Memory B cell (primary cell): Measurements from ENCODE around the gene LRMDA.

ENCODE experiments used
- ATAC-seq: fragments of 150-1000 bp; cut with Tn5 transposase; 2 replicates; pipeline ENCODE4 v1.10.0; 2021; ENCODE audit warnings: low read depth, mild to moderate bottlenecking, moderate library complexity
- DNase-seq, 2 donors: peaks; one replicate each; pipeline ENCODE4 v3.0.0; 2022; ENCODE audit warnings: low spot score in 2 of 2
- H3K27ac Mint-ChIP-seq: one replicate; pipeline ENCODE4 v1.8.0; 2022; ENCODE audit warnings: mild to moderate bottlenecking, moderate library complexity, mixed read lengths
- H3K27me3 Mint-ChIP-seq: one replicate; pipeline ENCODE4 v1.8.0; 2022; ENCODE audit warnings: mixed read lengths
- H3K36me3 Mint-ChIP-seq: one replicate; pipeline ENCODE4 v1.8.0; 2022; ENCODE audit warnings: mild to moderate bottlenecking, mixed read lengths
- H3K4me1 Mint-ChIP-seq: one replicate; pipeline ENCODE4 v1.8.0; 2022; ENCODE audit warnings: mixed read lengths
- H3K4me3 Mint-ChIP-seq: one replicate; pipeline ENCODE4 v1.8.0; 2022; ENCODE audit warnings: mild to moderate bottlenecking, moderate library complexity, mixed read lengths
- H3K9me3 Mint-ChIP-seq: one replicate; pipeline ENCODE4 v1.8.0; 2022; ENCODE audit warnings: mixed read lengths

LRMDA gene

DNA sequence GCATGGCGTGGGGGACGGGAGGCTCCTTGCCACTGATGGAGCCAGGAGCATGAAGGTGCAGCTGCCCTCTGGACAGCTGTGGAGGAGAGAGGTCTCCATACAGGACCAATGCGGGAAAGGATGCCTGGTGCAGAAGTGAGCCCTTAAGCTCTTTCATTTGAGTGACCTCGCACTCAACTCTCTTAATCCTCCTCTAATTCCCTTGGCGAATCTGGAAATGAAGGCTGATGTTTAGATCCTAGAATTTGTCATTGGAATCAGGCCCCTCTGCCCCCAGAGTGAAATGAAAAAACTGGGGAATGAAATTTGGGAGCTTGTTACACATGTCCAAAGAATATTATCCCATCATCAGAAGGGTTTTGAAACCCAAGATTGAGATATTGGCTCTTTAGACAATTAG is 639.5 kb downstream of the LRMDA start:
- DNase-seq (no peak), ATAC-seq (no peak)
- Mint-ChIP-seq H3K27ac (no peak overlapping the region), H3K9me3 (peaks cover 2% of the 10 kb centered on the region), H3K4me1 (no peaks in the 10 kb centered on the region), H3K4me3 (no peak overlapping the region), H3K27me3 (no peaks in the 10 kb centered on the region), H3K36me3 (no peaks in the 10 kb centered on the region)

GRCh38 chr10:76071653-76072365 is 640.4 kb downstream of the LRMDA start:
- peaks cover 2% of the 10 kb centered on the region for H3K9me3 Mint-ChIP-seq
- no peaks in the 10 kb centered on the region for H3K36me3 Mint-ChIP-seq
- DNase-seq (no peak), ATAC-seq (no peak)
- no peak overlapping the region for H3K27ac Mint-ChIP-seq
- H3K4me3 Mint-ChIP-seq = no peak overlapping the region
- peaks cover 3% of the 10 kb centered on the region for H3K4me1 Mint-ChIP-seq
- H3K27me3 Mint-ChIP-seq = no peaks in the 10 kb centered on the region

DNA sequence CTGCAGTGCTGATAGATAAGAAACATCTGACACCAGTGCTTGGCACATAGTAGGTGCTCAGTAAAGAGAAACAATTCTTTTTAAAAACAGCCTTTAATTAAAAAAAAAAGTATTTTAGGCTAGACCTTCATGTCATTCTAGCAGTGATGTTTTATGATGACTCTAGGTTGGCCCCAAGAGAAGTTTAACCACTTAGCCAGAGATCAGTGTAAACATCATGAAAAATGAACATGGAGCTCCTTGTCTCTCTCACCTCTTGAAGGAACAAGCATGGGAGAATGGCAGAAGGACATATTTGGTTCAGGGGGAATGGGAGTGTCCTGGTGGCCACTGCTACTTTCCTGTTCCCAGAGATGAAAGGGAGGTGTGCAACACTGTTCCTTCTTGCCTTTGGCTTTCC is 641.0 kb downstream of the LRMDA start:
- no peak for ATAC-seq
- Mint-ChIP-seq H3K27ac (no peak overlapping the region), H3K4me1 (peaks cover 3% of the 10 kb centered on the region), H3K27me3 (no peaks in the 10 kb centered on the region), H3K9me3 (peaks cover 2% of the 10 kb centered on the region), H3K4me3 (no peak overlapping the region), H3K36me3 (no peaks in the 10 kb centered on the region)
- no peak for DNase-seq

- ATAC-seq = no peak
- Mint-ChIP-seq H3K36me3 (no peaks in the 10 kb centered on the region), H3K9me3 (peaks cover 2% of the 10 kb centered on the region), H3K27me3 (no peaks in the 10 kb centered on the region), H3K4me1 (peaks cover 3% of the 10 kb centered on the region), H3K4me3 (no peak overlapping the region), H3K27ac (no peak overlapping the region)
- DNase-seq = no peak
Measured at GRCh38 chr10:76073524-76073923, 642.1 kb downstream of the LRMDA start.

DNA sequence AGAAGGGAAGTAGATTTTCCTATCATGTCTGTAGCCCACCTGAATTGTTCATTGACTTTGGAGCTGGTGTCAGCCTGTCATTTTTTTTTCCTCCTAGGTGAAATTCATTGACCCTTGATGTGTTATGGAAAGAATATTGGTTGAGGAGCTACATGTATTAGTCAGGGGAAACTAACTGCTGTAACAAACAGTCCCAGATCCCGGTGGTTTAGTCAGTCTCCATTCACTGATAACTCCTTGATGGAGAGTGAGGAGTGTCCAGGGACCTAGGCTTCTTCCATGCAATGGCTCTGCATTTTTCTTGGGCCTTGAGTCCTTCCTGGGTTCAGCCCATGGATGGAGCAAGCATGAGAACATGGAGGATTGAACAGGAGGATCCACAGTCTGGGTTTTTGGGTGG is 643.2 kb downstream of the LRMDA start:
- Mint-ChIP-seq H3K27me3 (no peaks in the 10 kb centered on the region), H3K27ac (no peak overlapping the region), H3K36me3 (no peaks in the 10 kb centered on the region), H3K9me3 (peaks cover 2% of the 10 kb centered on the region), H3K4me1 (peaks cover 3% of the 10 kb centered on the region), H3K4me3 (no peak overlapping the region)
- DNase-seq = no peak
- ATAC-seq = no peak

DNA sequence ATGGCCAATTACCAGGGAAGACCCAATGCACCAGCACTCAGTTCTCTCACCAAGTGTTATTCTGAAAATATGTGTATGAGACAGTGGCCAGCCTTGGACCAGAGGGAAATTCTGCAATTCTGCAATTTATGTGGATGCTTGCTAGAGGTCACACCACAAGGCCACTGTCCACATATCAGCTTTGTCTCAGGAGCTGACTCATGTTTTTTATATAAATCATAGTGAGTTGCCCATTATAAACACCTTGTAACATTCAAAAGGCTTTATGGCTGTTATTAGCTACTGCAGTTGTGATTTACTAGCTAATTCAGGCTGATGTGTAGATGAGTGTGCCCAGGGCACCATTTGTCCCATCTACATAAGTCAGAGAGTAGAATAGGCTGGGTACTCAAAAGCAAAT is 649.0 kb downstream of the LRMDA start:
- Mint-ChIP-seq H3K27me3 (no peaks in the 10 kb centered on the region), H3K4me3 (no peak overlapping the region), H3K4me1 (peaks cover 3% of the 10 kb centered on the region), H3K27ac (no peak overlapping the region), H3K36me3 (no peaks in the 10 kb centered on the region), H3K9me3 (peaks cover 2% of the 10 kb centered on the region)
- no peak for DNase-seq
- ATAC-seq = no peak

DNA sequence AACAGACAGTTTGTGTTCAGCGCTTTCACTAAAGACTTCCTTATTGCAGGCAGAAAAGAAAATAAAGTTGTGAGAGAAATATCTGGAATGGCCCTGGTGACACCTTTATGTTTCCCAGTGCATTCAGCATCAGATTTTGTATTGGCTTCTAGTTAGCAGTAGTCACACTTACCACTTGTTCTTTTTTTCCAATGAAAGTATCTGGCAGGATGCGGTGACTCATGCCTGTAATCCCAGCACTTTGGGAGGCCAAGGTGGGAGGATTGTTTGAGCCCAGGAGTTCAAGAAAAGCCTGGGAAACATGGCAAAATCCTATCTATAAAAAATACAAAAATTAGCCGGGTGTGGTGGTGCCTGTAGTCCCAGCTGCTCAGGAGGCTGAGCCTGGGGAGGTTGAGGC is 649.6 kb downstream of the LRMDA start:
- ATAC-seq = no peak
- H3K4me1 Mint-ChIP-seq = peaks cover 3% of the 10 kb centered on the region
- H3K4me3 Mint-ChIP-seq = no peak overlapping the region
- no peaks in the 10 kb centered on the region for H3K27me3 Mint-ChIP-seq
- no peak for DNase-seq
- no peaks in the 10 kb centered on the region for H3K36me3 Mint-ChIP-seq
- peaks cover 2% of the 10 kb centered on the region for H3K9me3 Mint-ChIP-seq
- no peak overlapping the region for H3K27ac Mint-ChIP-seq

GRCh38 chr10:76082232-76082631 is 650.8 kb downstream of the LRMDA start:
- H3K4me3 Mint-ChIP-seq = no peak overlapping the region
- H3K27ac Mint-ChIP-seq = no peak overlapping the region
- DNase-seq (no peak), ATAC-seq (no peak)
- H3K4me1 Mint-ChIP-seq = no peaks in the 10 kb centered on the region
- H3K36me3 Mint-ChIP-seq = no peaks in the 10 kb centered on the region
- peaks cover 2% of the 10 kb centered on the region for H3K9me3 Mint-ChIP-seq
- H3K27me3 Mint-ChIP-seq = peaks cover 2% of the 10 kb centered on the region

DNA sequence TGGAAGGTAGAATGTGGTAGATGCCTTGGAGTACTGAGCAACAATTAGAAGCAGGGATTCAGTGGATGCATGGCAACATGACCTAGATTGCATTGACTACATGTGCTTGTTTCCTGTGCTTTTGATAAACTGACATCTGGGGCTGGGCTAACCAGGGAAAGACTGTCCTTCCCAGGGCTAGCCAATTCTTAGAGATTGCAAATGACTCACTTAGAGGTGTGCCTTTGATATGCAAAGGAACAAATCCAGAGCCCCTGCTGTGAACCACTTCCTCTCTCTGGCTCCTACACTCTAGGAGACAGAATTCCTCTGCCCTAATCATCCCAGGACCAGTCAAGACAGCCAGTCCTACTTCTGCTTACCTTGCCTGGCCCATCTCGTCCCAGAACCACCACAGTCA is 651.5 kb downstream of the LRMDA start:
- no peak overlapping the region for H3K27ac Mint-ChIP-seq
- H3K27me3 Mint-ChIP-seq = peaks cover 2% of the 10 kb centered on the region
- no peaks in the 10 kb centered on the region for H3K4me1 Mint-ChIP-seq
- no peak for ATAC-seq
- no peaks in the 10 kb centered on the region for H3K36me3 Mint-ChIP-seq
- H3K9me3 Mint-ChIP-seq = peaks cover 2% of the 10 kb centered on the region
- DNase-seq = no peak
- no peak overlapping the region for H3K4me3 Mint-ChIP-seq

GRCh38 chr10:76085002-76085816 is 653.8 kb downstream of the LRMDA start:
- no peaks in the 10 kb centered on the region for H3K4me1 Mint-ChIP-seq
- peaks cover 2% of the 10 kb centered on the region for H3K27me3 Mint-ChIP-seq
- no peaks in the 10 kb centered on the region for H3K9me3 Mint-ChIP-seq
- no peak overlapping the region for H3K27ac Mint-ChIP-seq
- no peak for DNase-seq
- H3K4me3 Mint-ChIP-seq = no peak overlapping the region
- ATAC-seq = no peak
- no peaks in the 10 kb centered on the region for H3K36me3 Mint-ChIP-seq

- peaks cover 2% of the 10 kb centered on the region for H3K27me3 Mint-ChIP-seq
- peaks cover 2% of the 10 kb centered on the region for H3K9me3 Mint-ChIP-seq
Measured at GRCh38 chr10:76085817-76086167, 654.4 kb downstream of the LRMDA start.

DNA sequence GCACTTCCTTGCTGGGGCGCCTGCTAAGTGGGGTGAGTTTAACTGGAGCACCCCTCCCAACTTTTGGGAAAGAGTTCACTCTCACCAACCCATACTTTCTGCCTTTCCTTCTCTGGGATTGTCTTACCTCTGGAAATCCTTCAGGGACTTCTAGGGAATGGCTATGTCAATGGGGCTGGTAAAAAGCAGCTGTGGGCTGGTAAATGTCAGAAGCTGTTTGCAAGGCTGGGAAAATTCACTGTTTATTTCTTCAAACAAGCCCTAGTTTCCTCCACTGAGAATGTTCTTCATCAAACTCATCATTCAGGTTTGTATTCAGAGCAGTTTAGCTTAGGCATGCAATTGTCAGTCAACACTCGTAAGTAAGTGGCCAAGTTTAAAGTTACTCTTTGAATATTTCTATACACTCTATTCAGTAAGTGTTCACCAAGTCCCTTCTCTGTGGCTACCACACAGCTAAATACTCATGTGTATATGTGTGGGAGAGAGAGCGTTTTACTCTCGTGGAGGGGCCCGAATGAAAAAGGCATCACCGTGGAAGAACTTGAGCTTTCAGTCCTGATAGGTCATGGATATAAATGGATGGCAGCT is 654.8 kb downstream of the LRMDA start:
- Mint-ChIP-seq H3K36me3 (no peaks in the 10 kb centered on the region), H3K9me3 (peaks cover 2% of the 10 kb centered on the region), H3K4me3 (no peak overlapping the region), H3K27me3 (peaks cover 2% of the 10 kb centered on the region), H3K4me1 (no peaks in the 10 kb centered on the region), H3K27ac (no peak overlapping the region)
- ATAC-seq (no peak), DNase-seq (no peak)

More at GRCh38 chr10:76085817-76086167, 654.4 kb downstream of the LRMDA start:
- Mint-ChIP-seq H3K4me3 (no peak overlapping the region), H3K4me1 (no peaks in the 10 kb centered on the region), H3K36me3 (no peaks in the 10 kb centered on the region), H3K27ac (no peak overlapping the region)
- ATAC-seq (no peak), DNase-seq (no peak)

GRCh38 chr10:76086761-76087639 is 655.6 kb downstream of the LRMDA start:
- no peak overlapping the region for H3K27ac Mint-ChIP-seq

GRCh38 chr10:76088008-76088407 is 656.6 kb downstream of the LRMDA start:
- Mint-ChIP-seq H3K36me3 (no peaks in the 10 kb centered on the region), H3K4me3 (no peak overlapping the region), H3K27ac (no peak overlapping the region), H3K9me3 (peaks cover 2% of the 10 kb centered on the region), H3K27me3 (peaks cover 2% of the 10 kb centered on the region), H3K4me1 (no peaks in the 10 kb centered on the region)
- ATAC-seq = no peak
- DNase-seq = no peak

More at GRCh38 chr10:76086761-76087639, 655.6 kb downstream of the LRMDA start:
- ATAC-seq (no peak), DNase-seq (no peak)
- H3K27me3 Mint-ChIP-seq = peaks cover 2% of the 10 kb centered on the region
- no peaks in the 10 kb centered on the region for H3K4me1 Mint-ChIP-seq
- H3K9me3 Mint-ChIP-seq = peaks cover 2% of the 10 kb centered on the region
- no peaks in the 10 kb centered on the region for H3K36me3 Mint-ChIP-seq
- no peak overlapping the region for H3K4me3 Mint-ChIP-seq
